ENCODE results near the gene HS1BP3. TPM values are rescaled to one million over a fixed set of nuclear protein-coding genes. Genes with fewer than 3 reads are reported as not detected.

Gene HS1BP3
- total and polyA plus RNA-seq, 2 donors: 7.2 to 17.4 TPM

DNA sequence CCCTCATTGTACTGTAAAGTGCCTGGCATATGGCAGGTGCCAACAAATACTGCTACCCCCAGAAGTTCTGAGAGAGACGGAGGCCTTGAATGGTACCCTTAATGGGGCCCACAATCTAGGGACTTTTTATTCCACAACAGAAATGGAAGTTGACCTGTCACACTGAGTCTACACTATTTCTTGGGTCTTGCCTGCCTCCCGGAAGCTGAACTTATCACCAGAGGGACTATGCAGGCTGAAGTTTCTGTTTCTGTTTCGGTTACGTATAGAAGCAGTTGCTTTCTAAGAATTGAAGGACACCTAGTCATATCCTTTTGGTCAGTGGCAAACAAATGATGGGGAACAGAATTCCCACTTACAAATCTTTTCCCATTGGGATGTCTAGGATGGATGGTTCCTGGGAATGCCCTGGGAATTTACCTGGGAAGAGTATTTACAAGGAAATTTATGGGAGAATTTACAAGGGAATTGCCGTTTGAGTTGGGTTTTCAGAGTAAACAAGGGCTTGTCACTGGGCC is 74.2 kb downstream of the HS1BP3 start:
- H3K36me3 ChIP-seq (ENCODE audit: control insufficient read depth in 2 of 2, insufficient read depth in 2 of 2, low read length in 1 of 2): no peaks in the 10 kb centered on the region
- peaks cover 0 to 22% of the 10 kb centered on the region in 2 donors for H3K4me1 ChIP-seq (ENCODE audit: control insufficient read depth in 2 of 2, insufficient read depth in 2 of 2, low read length in 2 of 2)
- H3K4me3 ChIP-seq (ENCODE audit: low read length in 2 of 2): no peak overlapping the region
- WGBS: 79% methylated on average over 5 of the region's 5 CpGs
- no peaks in the 10 kb centered on the region for H3K9me3 ChIP-seq (ENCODE audit: control insufficient read depth in 2 of 2, insufficient read depth in 1 of 2, low read length in 1 of 2)
- peak in 3 of 9 donors; percentile 6 to 52 (median 23) for DNase-seq (ENCODE audit: low read depth in 6 of 9, low spot score in 9 of 9)
- no peaks in the 10 kb centered on the region for H3K27me3 ChIP-seq (ENCODE audit: control insufficient read depth in 2 of 2, insufficient read depth in 1 of 2, low read length in 1 of 2)
- no peak overlapping the region for H3K27ac ChIP-seq (ENCODE audit: low read depth in 1 of 2, low read length in 1 of 2)

DNA sequence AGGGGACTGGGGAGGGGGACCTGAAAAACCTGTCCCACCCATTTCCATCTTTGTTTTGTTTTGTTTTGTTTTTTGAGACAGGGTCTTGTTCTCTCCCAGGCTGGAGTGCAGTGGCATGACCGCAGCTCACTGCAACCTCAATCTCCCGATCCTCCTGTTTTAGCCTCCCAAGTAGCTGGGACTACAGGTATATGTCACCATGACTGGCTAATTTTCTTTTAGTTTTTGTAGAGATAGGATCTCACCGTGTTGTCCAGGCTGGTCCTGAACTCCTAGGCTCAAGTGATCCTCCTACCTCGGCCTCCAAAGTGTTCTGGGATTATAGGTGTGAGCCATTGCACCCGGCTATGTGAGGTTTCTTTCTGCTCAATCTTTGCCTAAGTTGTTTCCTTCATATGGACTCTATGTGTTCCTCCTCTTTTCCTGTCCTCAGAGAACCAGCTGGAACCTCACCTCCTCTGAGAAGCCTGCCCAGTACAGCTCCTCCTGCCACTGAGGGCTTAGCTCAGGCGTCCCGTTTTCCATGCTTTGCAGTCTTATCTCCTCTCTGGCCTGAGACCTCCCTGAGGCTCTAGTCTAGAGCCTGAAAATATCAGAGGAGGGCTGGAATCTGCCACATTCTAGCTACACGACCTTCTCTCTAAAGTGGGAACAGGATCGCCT is 74.8 kb downstream of the HS1BP3 start:
- H3K36me3 ChIP-seq (ENCODE audit: control insufficient read depth in 2 of 2, insufficient read depth in 2 of 2, low read length in 1 of 2): no peaks in the 10 kb centered on the region
- no peak overlapping the region for H3K27ac ChIP-seq (ENCODE audit: low read depth in 1 of 2, low read length in 1 of 2)
- no peak overlapping the region for H3K4me3 ChIP-seq (ENCODE audit: low read length in 2 of 2)
- H3K9me3 ChIP-seq (ENCODE audit: control insufficient read depth in 2 of 2, insufficient read depth in 1 of 2, low read length in 1 of 2): no peaks in the 10 kb centered on the region
- H3K4me1 ChIP-seq (ENCODE audit: control insufficient read depth in 2 of 2, insufficient read depth in 2 of 2, low read length in 2 of 2): peaks cover 0 to 22% of the 10 kb centered on the region in 2 donors
- DNase-seq (ENCODE audit: low read depth in 6 of 9, low spot score in 9 of 9): no peak
- 96% methylated on average over 9 of the region's 9 CpGs for WGBS
- H3K27me3 ChIP-seq (ENCODE audit: control insufficient read depth in 2 of 2, insufficient read depth in 1 of 2, low read length in 1 of 2): no peaks in the 10 kb centered on the region

DNA sequence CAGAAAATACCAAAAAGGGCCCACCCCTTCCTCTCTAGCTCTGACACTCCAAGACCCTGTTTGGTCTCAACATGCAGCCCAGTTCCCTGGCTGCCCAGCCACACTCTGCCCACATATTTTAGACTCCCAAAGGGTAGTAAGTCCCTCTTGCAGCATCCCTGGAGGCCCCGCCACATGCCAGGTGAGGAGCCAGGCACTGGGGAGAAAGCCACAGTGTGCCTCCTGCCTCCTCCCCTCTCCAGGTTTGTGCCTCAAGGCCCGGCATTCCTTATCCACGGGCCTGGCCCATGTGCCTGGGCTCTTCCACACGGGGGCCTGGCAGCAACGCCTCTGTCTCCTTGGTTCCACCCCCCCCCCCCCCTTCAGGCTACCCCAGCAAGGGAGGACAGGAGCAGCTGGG is 75.5 kb downstream of the HS1BP3 start:
- no peak for DNase-seq (ENCODE audit: low read depth in 6 of 9, low spot score in 9 of 9)
- Histone ChIP-seq H3K9me3 (ENCODE audit: control insufficient read depth in 2 of 2, insufficient read depth in 1 of 2, low read length in 1 of 2) (no peaks in the 10 kb centered on the region), H3K4me1 (ENCODE audit: control insufficient read depth in 2 of 2, insufficient read depth in 2 of 2, low read length in 2 of 2) (peaks cover 0 to 22% of the 10 kb centered on the region in 2 donors), H3K27me3 (ENCODE audit: control insufficient read depth in 2 of 2, insufficient read depth in 1 of 2, low read length in 1 of 2) (no peaks in the 10 kb centered on the region), H3K36me3 (ENCODE audit: control insufficient read depth in 2 of 2, insufficient read depth in 2 of 2, low read length in 1 of 2) (no peaks in the 10 kb centered on the region), H3K27ac (ENCODE audit: low read depth in 1 of 2, low read length in 1 of 2) (no peak overlapping the region), H3K4me3 (ENCODE audit: low read length in 2 of 2) (no peak overlapping the region)
- 95% methylated on average over 5 of the region's 5 CpGs for WGBS

DNA sequence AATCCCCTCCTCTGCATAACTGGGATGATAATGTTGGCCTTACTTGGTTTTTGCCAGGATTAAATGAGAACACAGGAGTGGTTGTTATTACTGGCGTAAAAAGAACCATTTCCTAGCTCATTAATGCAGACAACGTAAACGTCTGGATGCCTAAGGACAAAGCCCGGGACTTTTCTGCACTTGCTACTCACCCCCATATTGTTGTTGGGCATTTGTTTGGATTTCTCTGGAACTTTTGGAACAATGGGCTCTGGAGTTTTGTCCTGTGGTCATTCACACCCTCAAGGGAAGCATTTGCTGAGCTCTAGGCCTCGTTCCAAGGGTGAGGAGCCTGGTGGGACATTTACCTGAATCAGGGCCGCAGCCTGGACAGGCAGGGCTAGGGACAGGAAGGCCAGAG is 76.0 kb downstream of the HS1BP3 start:
- H3K27ac ChIP-seq (ENCODE audit: low read depth in 1 of 2, low read length in 1 of 2): no peak overlapping the region
- 97% methylated on average over 6 of the region's 6 CpGs for WGBS
- no peaks in the 10 kb centered on the region for H3K36me3 ChIP-seq (ENCODE audit: control insufficient read depth in 2 of 2, insufficient read depth in 2 of 2, low read length in 1 of 2)
- no peaks in the 10 kb centered on the region for H3K9me3 ChIP-seq (ENCODE audit: control insufficient read depth in 2 of 2, insufficient read depth in 1 of 2, low read length in 1 of 2)
- no peak overlapping the region for H3K4me3 ChIP-seq (ENCODE audit: low read length in 2 of 2)
- H3K4me1 ChIP-seq (ENCODE audit: control insufficient read depth in 2 of 2, insufficient read depth in 2 of 2, low read length in 2 of 2): peaks cover 0 to 22% of the 10 kb centered on the region in 2 donors
- no peaks in the 10 kb centered on the region for H3K27me3 ChIP-seq (ENCODE audit: control insufficient read depth in 2 of 2, insufficient read depth in 1 of 2, low read length in 1 of 2)
- DNase-seq (ENCODE audit: low read depth in 6 of 9, low spot score in 9 of 9): no peak

DNA sequence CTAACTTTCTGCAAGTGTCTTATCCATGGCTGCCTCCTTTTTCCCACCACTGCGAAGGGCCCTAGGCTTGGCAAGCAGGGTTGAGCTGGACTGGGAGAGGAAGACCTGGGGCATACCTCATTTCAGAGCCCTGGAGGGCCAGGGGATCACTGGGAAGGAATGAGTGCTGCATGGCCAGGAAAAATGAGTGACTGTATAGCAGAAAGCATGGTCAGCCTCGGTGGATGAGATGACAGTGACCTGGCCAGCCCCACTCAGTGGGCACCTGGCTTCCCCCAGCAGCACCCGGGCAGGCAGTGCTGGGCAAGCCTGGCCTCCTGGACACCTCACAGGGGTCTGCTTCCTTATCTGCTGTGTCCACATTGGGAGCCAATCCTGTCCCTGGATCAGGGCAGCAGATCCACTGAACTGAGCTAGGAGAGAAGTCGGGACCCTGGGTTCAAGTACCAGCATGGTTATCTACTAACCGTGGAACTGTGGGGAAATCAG is 76.4 kb downstream of the HS1BP3 start:
- no peaks in the 10 kb centered on the region for H3K36me3 ChIP-seq (ENCODE audit: control insufficient read depth in 2 of 2, insufficient read depth in 2 of 2, low read length in 1 of 2)
- WGBS: 93% methylated on average over 5 of the region's 5 CpGs
- H3K27ac ChIP-seq (ENCODE audit: low read depth in 1 of 2, low read length in 1 of 2): no peak overlapping the region
- DNase-seq (ENCODE audit: low read depth in 6 of 9, low spot score in 9 of 9): no peak
- H3K4me1 ChIP-seq (ENCODE audit: control insufficient read depth in 2 of 2, insufficient read depth in 2 of 2, low read length in 2 of 2): peaks cover 0 to 20% of the 10 kb centered on the region in 2 donors
- no peak overlapping the region for H3K4me3 ChIP-seq (ENCODE audit: low read length in 2 of 2)
- no peaks in the 10 kb centered on the region for H3K9me3 ChIP-seq (ENCODE audit: control insufficient read depth in 2 of 2, insufficient read depth in 1 of 2, low read length in 1 of 2)
- H3K27me3 ChIP-seq (ENCODE audit: control insufficient read depth in 2 of 2, insufficient read depth in 1 of 2, low read length in 1 of 2): no peaks in the 10 kb centered on the region

DNA sequence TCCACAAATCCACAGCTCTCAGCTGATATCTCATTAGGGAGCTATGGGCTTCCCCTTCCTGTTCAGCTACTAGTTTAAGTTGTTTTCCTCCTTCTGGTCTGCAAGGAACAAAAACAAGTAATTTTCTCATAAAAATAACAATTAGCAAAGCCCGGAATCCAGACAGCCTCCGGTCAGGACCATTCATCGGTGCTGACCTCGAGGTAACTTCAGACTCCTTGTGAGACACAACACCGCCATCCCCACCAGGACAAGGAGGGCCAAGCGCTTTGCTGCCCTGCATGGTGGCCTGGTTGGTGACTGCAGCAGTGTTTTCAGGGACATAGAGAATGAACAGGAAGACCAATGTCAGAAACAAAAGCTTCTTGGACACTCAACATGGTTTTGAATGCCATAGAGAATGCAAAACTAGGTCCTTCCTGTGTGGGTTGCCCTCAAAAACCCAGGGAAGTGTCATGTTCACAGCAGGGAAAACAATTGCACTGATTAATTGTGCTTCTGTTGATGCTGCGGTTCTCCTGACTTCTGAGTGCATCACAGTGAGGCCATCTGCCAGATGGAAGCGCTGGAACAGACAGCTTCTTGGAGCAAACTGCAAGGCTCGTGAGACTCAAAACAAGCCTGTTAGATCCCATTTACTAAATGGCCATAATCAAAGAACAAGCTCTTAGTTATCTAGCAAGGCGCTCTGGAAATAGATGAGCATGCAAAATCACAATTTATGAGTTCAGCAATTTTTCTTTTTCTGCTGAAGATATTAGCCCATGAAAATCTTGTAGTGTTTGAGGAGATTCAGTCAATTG is 77.1 kb downstream of the HS1BP3 start:
- DNase-seq (ENCODE audit: low read depth in 6 of 9, low spot score in 9 of 9): no peak
- H3K4me1 ChIP-seq (ENCODE audit: control insufficient read depth in 2 of 2, insufficient read depth in 2 of 2, low read length in 2 of 2): peaks cover 0 to 20% of the 10 kb centered on the region in 2 donors

DNA sequence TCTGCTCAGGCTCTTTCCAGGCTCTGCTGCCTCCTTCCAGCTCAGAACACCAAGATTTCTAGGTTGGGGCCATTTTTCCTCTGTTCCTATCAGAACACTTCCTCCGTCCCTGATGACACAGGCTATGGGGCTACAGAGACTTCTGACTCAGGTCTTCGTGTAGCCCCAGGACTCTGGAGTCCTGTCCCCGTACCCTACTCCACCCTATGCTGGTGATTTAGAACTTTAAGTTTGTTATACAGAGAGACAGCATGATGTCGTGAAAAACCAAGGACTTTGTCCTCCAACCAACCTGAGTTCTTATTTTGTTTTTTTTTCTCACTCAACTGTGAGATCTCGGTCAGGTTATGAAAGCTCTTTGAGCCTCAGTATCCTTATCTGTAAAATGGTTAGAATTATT is 78.7 kb downstream of the HS1BP3 start:
- Histone ChIP-seq H3K27me3 (ENCODE audit: control insufficient read depth in 2 of 2, insufficient read depth in 1 of 2, low read length in 1 of 2) (no peaks in the 10 kb centered on the region), H3K27ac (ENCODE audit: low read depth in 1 of 2, low read length in 1 of 2) (no peak overlapping the region), H3K36me3 (ENCODE audit: control insufficient read depth in 2 of 2, insufficient read depth in 2 of 2, low read length in 1 of 2) (no peaks in the 10 kb centered on the region), H3K4me1 (ENCODE audit: control insufficient read depth in 2 of 2, insufficient read depth in 2 of 2, low read length in 2 of 2) (peaks cover 0 to 18% of the 10 kb centered on the region in 2 donors), H3K4me3 (ENCODE audit: low read length in 2 of 2) (no peak overlapping the region), H3K9me3 (ENCODE audit: control insufficient read depth in 2 of 2, insufficient read depth in 1 of 2, low read length in 1 of 2) (no peaks in the 10 kb centered on the region)
- DNase-seq (ENCODE audit: low read depth in 6 of 9, low spot score in 9 of 9): no peak
- 95% methylated on average over 5 of the region's 5 CpGs for WGBS

More for the DNA sequence above, 77.1 kb downstream of the HS1BP3 start:
- no peaks in the 10 kb centered on the region for H3K27me3 ChIP-seq (ENCODE audit: control insufficient read depth in 2 of 2, insufficient read depth in 1 of 2, low read length in 1 of 2)
- peak overlapping the region in 1 of 2 donors; percentile 37 for H3K27ac ChIP-seq (ENCODE audit: low read depth in 1 of 2, low read length in 1 of 2)
- H3K9me3 ChIP-seq (ENCODE audit: control insufficient read depth in 2 of 2, insufficient read depth in 1 of 2, low read length in 1 of 2): no peaks in the 10 kb centered on the region
- 91% methylated on average over 10 of the region's 10 CpGs for WGBS
- H3K4me3 ChIP-seq (ENCODE audit: low read length in 2 of 2): no peak overlapping the region
- no peaks in the 10 kb centered on the region for H3K36me3 ChIP-seq (ENCODE audit: control insufficient read depth in 2 of 2, insufficient read depth in 2 of 2, low read length in 1 of 2)

DNA sequence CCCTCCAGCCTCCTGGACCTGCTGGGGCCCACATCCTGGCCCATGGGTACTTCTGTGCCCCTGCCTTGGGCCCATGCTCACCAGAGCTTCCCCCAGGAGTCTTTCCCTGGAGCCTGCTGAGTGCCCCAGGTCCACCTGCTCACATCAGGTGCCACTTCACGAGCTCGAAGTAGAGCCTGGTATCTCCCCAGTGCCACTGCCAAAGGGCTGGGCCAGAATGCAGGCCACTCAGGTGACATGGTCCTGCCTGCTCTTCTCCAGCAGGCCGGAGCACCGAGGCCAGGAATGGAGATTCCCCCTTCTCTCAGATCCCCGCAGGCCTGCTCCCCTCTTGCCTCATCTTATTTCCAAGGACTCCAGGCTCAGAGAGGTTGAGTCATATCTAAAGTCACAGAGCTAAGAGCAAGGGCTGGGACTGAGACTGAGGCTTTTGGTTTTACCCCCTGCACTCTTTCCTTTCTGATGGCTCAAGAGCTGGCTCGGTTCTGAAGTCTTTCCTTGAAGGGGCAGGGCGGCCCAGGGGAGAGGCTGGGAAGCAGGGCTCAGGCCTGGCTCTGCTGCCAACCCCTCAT is 79.2 kb downstream of the HS1BP3 start:
- H3K4me3 ChIP-seq (ENCODE audit: low read length in 2 of 2): no peak overlapping the region
- H3K9me3 ChIP-seq (ENCODE audit: control insufficient read depth in 2 of 2, insufficient read depth in 1 of 2, low read length in 1 of 2): no peaks in the 10 kb centered on the region
- no peak for DNase-seq (ENCODE audit: low read depth in 6 of 9, low spot score in 9 of 9)
- peaks cover 0 to 15% of the 10 kb centered on the region in 2 donors for H3K4me1 ChIP-seq (ENCODE audit: control insufficient read depth in 2 of 2, insufficient read depth in 2 of 2, low read length in 2 of 2)
- no peak overlapping the region for H3K27ac ChIP-seq (ENCODE audit: low read depth in 1 of 2, low read length in 1 of 2)
- WGBS: 94% methylated on average over 7 of the region's 7 CpGs
- H3K36me3 ChIP-seq (ENCODE audit: control insufficient read depth in 2 of 2, insufficient read depth in 2 of 2, low read length in 1 of 2): no peaks in the 10 kb centered on the region
- H3K27me3 ChIP-seq (ENCODE audit: control insufficient read depth in 2 of 2, insufficient read depth in 1 of 2, low read length in 1 of 2): no peaks in the 10 kb centered on the region

DNA sequence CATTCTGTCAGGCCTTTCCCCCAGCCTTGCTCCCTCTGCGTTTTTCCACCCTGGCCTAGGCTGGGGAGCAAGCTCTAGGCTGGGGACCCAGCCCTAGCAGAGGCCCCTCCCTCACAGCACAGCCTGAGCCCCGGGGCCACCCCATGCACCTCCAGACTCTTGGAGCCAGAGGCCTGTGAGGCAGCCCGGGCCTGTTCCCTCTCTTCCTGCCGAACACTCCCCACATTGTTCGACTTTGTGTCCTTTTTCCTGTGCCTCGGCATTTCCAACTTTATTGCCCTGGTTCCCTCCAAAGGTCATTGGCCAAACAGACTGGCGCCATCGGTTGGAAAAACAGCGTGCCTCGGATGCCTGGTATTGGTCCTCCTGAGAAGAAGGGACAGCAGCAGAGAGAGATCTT is 79.7 kb downstream of the HS1BP3 start:
- Histone ChIP-seq H3K36me3 (ENCODE audit: control insufficient read depth in 2 of 2, insufficient read depth in 2 of 2, low read length in 1 of 2) (no peaks in the 10 kb centered on the region), H3K9me3 (ENCODE audit: control insufficient read depth in 2 of 2, insufficient read depth in 1 of 2, low read length in 1 of 2) (no peaks in the 10 kb centered on the region), H3K4me3 (ENCODE audit: low read length in 2 of 2) (no peak overlapping the region), H3K27ac (ENCODE audit: low read depth in 1 of 2, low read length in 1 of 2) (no peak overlapping the region), H3K27me3 (ENCODE audit: control insufficient read depth in 2 of 2, insufficient read depth in 1 of 2, low read length in 1 of 2) (no peaks in the 10 kb centered on the region), H3K4me1 (ENCODE audit: control insufficient read depth in 2 of 2, insufficient read depth in 2 of 2, low read length in 2 of 2) (peaks cover 0 to 12% of the 10 kb centered on the region in 2 donors)
- WGBS: 92% methylated on average over 10 of the region's 10 CpGs
- DNase-seq (ENCODE audit: low read depth in 6 of 9, low spot score in 9 of 9): no peak
